H1 (cell line): ENCODE results near the gene MYH6. TPM values are rescaled to one million over a fixed set of nuclear protein-coding genes. Genes with fewer than 3 reads are reported as not detected.

Experiments
- ASH2L ChIP-seq: fragments of 200-600, 300-600 bp; sonication (generic); IDR thresholded peaks from one replicate; pipeline ENCODE4 v1.7.1; 2017; ENCODE audit warnings: low read length
- CHD2 ChIP-seq: IDR thresholded peaks from 2 replicates; pipeline ENCODE4 v1.6.1; 2012; ENCODE audit warnings: low read length, improper control_type of control experiment
- CREB1 ChIP-seq: IDR thresholded peaks from 2 replicates; pipeline ENCODE4 v1.6.1; 2012; ENCODE audit warnings: inconsistent platforms
- EP300 ChIP-seq, 2 experiments: IDR thresholded peaks; 1 replicate in 1 of 2; 2 replicates in 1 of 2; pipeline ENCODE4 v1.6.1; 2011 to 2012; ENCODE audit warnings: low read depth in 2 of 2, low read length in 2 of 2, mild to moderate bottlenecking in 2 of 2, borderline replicate concordance in 1 of 2, inconsistent platforms in 1 of 2, moderate library complexity in 1 of 2
- EZH2 ChIP-seq: fragments of 200-600 bp; sonication (generic); IDR thresholded peaks from 2 replicates; pipeline ENCODE4 v1.7.1; 2012; ENCODE audit warnings: low read depth, mild to moderate bottlenecking, moderate library complexity, low read length, inconsistent platforms; ENCODE audit not compliant: severe bottlenecking
- KDM1A ChIP-seq: fragments of 200-600, 300-600 bp; sonication (generic); IDR thresholded peaks from 2 replicates; pipeline ENCODE4 v1.7.1; 2016; ENCODE audit warnings: mild to moderate bottlenecking, low read length, borderline replicate concordance
- POLR2A ChIP-seq, 2 experiments: IDR thresholded peaks; 1 replicate in 1 of 2; 2 replicates in 1 of 2; pipeline ENCODE4 v1.6.1; 2011; ENCODE audit warnings: low read depth in 2 of 2, low read length in 2 of 2, mild to moderate bottlenecking in 2 of 2; ENCODE audit errors: control extremely low read depth in 1 of 2
- POLR2AphosphoS5 ChIP-seq: IDR thresholded peaks from 2 replicates; pipeline ENCODE4 v1.6.1; 2011; ENCODE audit warnings: low read depth, low read length
- RBBP5 ChIP-seq: IDR thresholded peaks from 2 replicates; pipeline ENCODE4 v1.7.1; 2012; ENCODE audit warnings: low read depth, mild to moderate bottlenecking, inconsistent platforms, low read length, moderate library complexity, borderline replicate concordance
- SIN3A ChIP-seq, 2 experiments: IDR thresholded peaks in 1 of 2; conservative IDR thresholded peaks in 1 of 2; 2 replicates each; pipeline ENCODE4 v1.6.1; 2011 to 2012; ENCODE audit warnings: low read length in 2 of 2, improper control_type of control experiment in 1 of 2, low read depth in 1 of 2, mild to moderate bottlenecking in 1 of 2
- SP4 ChIP-seq: IDR thresholded peaks from 2 replicates; pipeline ENCODE4 v1.6.1; 2012; ENCODE audit warnings: low read length, inconsistent platforms
- YY1 ChIP-seq: IDR thresholded peaks from 2 replicates; pipeline ENCODE4 v1.6.1; 2011; ENCODE audit warnings: low read depth, mild to moderate bottlenecking, low read length
- ZNF274 ChIP-seq: IDR thresholded peaks from 2 replicates; pipeline ENCODE4 v1.7.0; 2012; ENCODE audit warnings: low read length, borderline replicate concordance; ENCODE audit errors: extremely low read depth
- polyA plus RNA-seq, 7 experiments: library from polyadenylated mRNA; depleted of rRNA in 3 of 7; stranded (reverse) in 5 of 7; unstranded in 2 of 7; fragments of >200 nt in 5 of 7; fragments of 200-250 nt in 2 of 7; gene quantifications; 1 replicate in 5 of 7; 2 replicates in 1 of 7; 4 replicates in 1 of 7; pipeline versions ENCODE4 v1.2.1 to v1.2.3, GENCODE V29; 2011 to 2013; ENCODE audit warnings: missing spikeins in 2 of 7, mixed read lengths in 2 of 7
- total RNA-seq: library from RNA; stranded (reverse); fragmentation: NEBNext Ultra II Directional; extraction: Animal tissue kit (Norgen Biotek cat#: 25700); gene quantifications from 2 replicates; pipeline ENCODE4 v1.2.1, GENCODE V29; 2021

The MYH6 gene
- total and polyA plus RNA-seq, 2 of the 8 experiments (the other 6 are each of a cell fraction or from before 2014, with no cell fraction given) = 0.03 TPM; not detected in 1

DNA sequence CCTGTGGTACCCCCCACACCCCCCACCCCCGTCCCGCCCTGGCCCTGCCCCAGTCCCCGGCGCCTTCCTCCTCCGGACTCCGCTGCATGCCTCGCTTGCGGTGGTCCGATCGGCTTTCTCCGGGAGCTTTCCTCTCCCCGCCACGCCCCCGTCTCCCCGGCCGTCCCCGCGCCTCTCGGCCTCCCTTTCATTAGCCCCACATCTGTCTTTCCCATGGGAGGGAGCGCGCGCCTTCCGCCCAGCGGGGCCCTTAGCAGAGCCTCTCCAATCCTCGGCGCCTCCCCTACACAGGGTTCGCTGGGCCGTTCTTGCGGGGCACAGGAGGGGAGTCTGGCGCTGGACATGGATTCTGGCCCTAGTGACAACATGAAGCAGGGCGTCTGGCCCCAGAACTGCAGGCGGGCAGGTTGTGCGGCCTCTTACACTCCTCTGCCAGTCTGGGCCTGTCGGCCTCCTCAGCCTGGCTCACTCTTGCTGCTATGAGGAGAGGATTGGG is 41.6 kb downstream of the MYH6 start (continued):
- no peak; the same call in 1 of the 2 replicates for TF ChIP-seq RBBP5
- no peak for TF ChIP-seq EP300 (IDR thresholded peaks at IDR 0.05; ENCODE audit: borderline replicate concordance in 1 of 2, low read depth in 2 of 2, low read length in 2 of 2)
- TF ChIP-seq ASH2L = no peak
- no peak for TF ChIP-seq CHD2
- TF ChIP-seq POLR2AphosphoS5 = no peak
- TF ChIP-seq POLR2A (IDR thresholded peaks at IDR 0.05; ENCODE audit: control extremely low read depth in 1 of 2, low read depth in 2 of 2, low read length in 2 of 2) = no peak
- no peak for TF ChIP-seq CREB1
- no peak for TF ChIP-seq ZNF274
- TF ChIP-seq SIN3A (conservative IDR thresholded peaks at IDR 0.05 in 1 of 2, IDR thresholded peaks at IDR 0.05 in 1 of 2; ENCODE audit: low read depth in 1 of 2, low read length in 2 of 2) = no peak; a peak in 1 of 4 replicates
- TF ChIP-seq EZH2 = peak; percentile 29
- TF ChIP-seq YY1 = 0 out of 2 replicates have a peak, but pooled peaks have one; percentile 6
- no peak for TF ChIP-seq KDM1A
- no peak for TF ChIP-seq SP4
